ENCODE results near the gene SLN.

- TF ChIP-seq CTCF (conservative IDR thresholded peaks at IDR 0.05 in 1 of 2, IDR thresholded peaks at IDR 0.05 in 1 of 2; ENCODE audit: low read depth in 1 of 2, low read length in 2 of 2), result no peak
- TF ChIP-seq EZH2 (IDR thresholded peaks at IDR 0.05; ENCODE audit: low read length, missing control alignments), result no peak
These were observed 40.7 kb upstream of the SLN start for GRCh38 chr11:107752508-107752907.
